Endothelial cell of umbilical vein (primary cell): Measurements from ENCODE around the gene TSG101. TPM values are rescaled to one million over a fixed set of nuclear protein-coding genes. Genes with fewer than 3 reads are reported as not detected.

Source experiments
- BruUV-seq: library from RNA; stranded (reverse); fragments of 400-500 nt; replicated peaks from 2 replicates; lab custom pipeline; 2021; lab: Mats Ljungman, UMichigan
- CTCF ChIA-PET: fragments of 300-600, 350-600 bp; sonication (Branson Sonifier 250); formaldehyde crosslinking; loops from one replicate; lab custom pipeline; 2021; ENCODE audit warnings: antibody characterized with exemption, inconsistent platforms; lab: Charles Lee
- POLR2A ChIA-PET: fragments of 300-600, 350-600 bp; sonication (Branson Sonifier 250); formaldehyde crosslinking; loops from one replicate; lab custom pipeline; 2021; ENCODE audit warnings: antibody characterized with exemption, inconsistent platforms; lab: Charles Lee
- DNase-seq: peaks from one replicate; pipeline ENCODE4 v3.0.0-alpha.2; 2011; ENCODE audit warnings: low read depth, low spot score
- FAIRE-seq: peaks from 2 replicates; lab custom pipeline; 2011; peaks lifted over from hg19 to GRCh38; lab: Jason Lieb, UNC
- H2AFZ ChIP-seq: 2 replicates; pipeline ENCODE4 v1.6.0; 2012; ENCODE audit warnings: low read depth, low read length, control low read depth, inconsistent platforms
- H3K27ac ChIP-seq: 2 replicates; pipeline ENCODE4 v1.5.1; 2011; ENCODE audit warnings: low read depth, mild to moderate bottlenecking, control low read depth, low read length, moderate library complexity; ENCODE audit not compliant: insufficient read depth
- H3K27me3 ChIP-seq, 2 experiments: 2 replicates each; pipeline versions ENCODE4 v1.6.0 to v1.6.1; 2011; ENCODE audit warnings: low read length in 2 of 2, mixed read lengths in 1 of 2; ENCODE audit not compliant: control insufficient read depth in 2 of 2, insufficient read depth in 2 of 2
- H3K36me3 ChIP-seq, 2 experiments: 2 replicates in 1 of 2; 3 replicates in 1 of 2; pipeline ENCODE4 v1.5.1; 2011; ENCODE audit warnings: low read length in 2 of 2, mild to moderate bottlenecking in 1 of 2, moderate library complexity in 1 of 2; ENCODE audit not compliant: control insufficient read depth in 2 of 2, insufficient read depth in 2 of 2; ENCODE audit errors: extremely low read depth in 1 of 2
- H3K4me1 ChIP-seq: 3 replicates; pipeline ENCODE4 v1.5.1; 2011; ENCODE audit warnings: mild to moderate bottlenecking, low read length; ENCODE audit not compliant: control insufficient read depth, insufficient read depth; ENCODE audit errors: extremely low read depth
- H3K4me2 ChIP-seq: 2 replicates; pipeline ENCODE4 v1.6.1; 2011; ENCODE audit warnings: low read length, control low read depth, mixed read lengths; ENCODE audit not compliant: insufficient read depth
- H3K4me3 ChIP-seq, 3 experiments: fragments of 200-600 bp in 1 of 3; sonication (generic), shearing (Covaris generic) in 1 of 3; replicated peaks in 1 of 3; 2 replicates each; pipeline ENCODE4 v1.5.1; 2011 to 2016; ENCODE audit warnings: control low read depth in 3 of 3, low read length in 3 of 3, mild to moderate bottlenecking in 2 of 3, inconsistent platforms in 1 of 3, low read depth in 1 of 3, moderate library complexity in 1 of 3; ENCODE audit not compliant: insufficient read depth in 1 of 3
- H3K79me2 ChIP-seq: 2 replicates; pipeline ENCODE4 v1.6.0; 2012; ENCODE audit warnings: low read length, inconsistent platforms; ENCODE audit not compliant: control insufficient read depth, insufficient read depth
- H3K9ac ChIP-seq: replicated peaks from 2 replicates; pipeline ENCODE3; 2011; ENCODE audit warnings: low read length, control low read depth; ENCODE audit not compliant: insufficient read depth; ENCODE audit errors: extremely low read depth
- H3K9me1 ChIP-seq: replicated peaks from 3 replicates; pipeline ENCODE4 v1.6.0; 2011; ENCODE audit warnings: mild to moderate bottlenecking, low read length; ENCODE audit not compliant: control insufficient read depth, insufficient read depth; ENCODE audit errors: extremely low read depth
- H3K9me3 ChIP-seq: replicated peaks from 2 replicates; pipeline ENCODE4 v1.5.1; 2012; ENCODE audit warnings: low read length, inconsistent platforms; ENCODE audit not compliant: control insufficient read depth, insufficient read depth
- H4K20me1 ChIP-seq: replicated peaks from 2 replicates; pipeline ENCODE3; 2011; ENCODE audit warnings: mild to moderate bottlenecking, low read length; ENCODE audit not compliant: control insufficient read depth, insufficient read depth; ENCODE audit errors: extremely low read depth
- CTCF ChIP-seq, 2 donors: IDR thresholded peaks; 1 replicate in 1 of 2; 2 replicates in 1 of 2; pipeline ENCODE4 v1.5.1; 2011; ENCODE audit warnings: low read length in 2 of 2, mild to moderate bottlenecking in 2 of 2, moderate library complexity in 2 of 2, control low read depth in 1 of 2, inconsistent platforms in 1 of 2, low read depth in 1 of 2; ENCODE audit not compliant: insufficient read depth in 1 of 2; ENCODE audit errors: extremely low read depth in 1 of 2
- EZH2 ChIP-seq: IDR thresholded peaks from 2 replicates; pipeline ENCODE4 v1.6.1; 2012; ENCODE audit warnings: borderline replicate concordance, low read depth, mild to moderate bottlenecking, moderate library complexity, low read length, inconsistent platforms; ENCODE audit not compliant: severe bottlenecking
- FOS ChIP-seq: IDR thresholded peaks from 2 replicates; pipeline ENCODE4 v1.6.1; 2011; ENCODE audit warnings: mild to moderate bottlenecking, low read length, moderate library complexity, borderline replicate concordance; ENCODE audit not compliant: insufficient read depth
- GATA2 ChIP-seq: IDR thresholded peaks from 2 replicates; pipeline ENCODE4 v1.7.0; 2011; ENCODE audit warnings: low read depth, mild to moderate bottlenecking, moderate library complexity, mixed read lengths, low read length; ENCODE audit not compliant: insufficient read length, insufficient read depth
- JUN ChIP-seq: IDR thresholded peaks from 2 replicates; pipeline ENCODE4 v1.6.1; 2011; ENCODE audit warnings: borderline replicate concordance, low read depth; ENCODE audit not compliant: insufficient read length, insufficient read depth
- MYC ChIP-seq: IDR thresholded peaks from one replicate; pipeline ENCODE4 v1.6.1; 2011; ENCODE audit warnings: mild to moderate bottlenecking, low read depth, low read length
- POLR2A ChIP-seq: IDR thresholded peaks from 2 replicates; pipeline ENCODE4 v1.6.1; 2012; ENCODE audit warnings: low read depth, mild to moderate bottlenecking, control low read depth, low read length
- POLR2AphosphoS5 ChIP-seq: IDR thresholded peaks from 2 replicates; pipeline ENCODE4 v1.6.1; 2012; ENCODE audit warnings: low read depth, mild to moderate bottlenecking, control low read depth, low read length, moderate library complexity; ENCODE audit not compliant: insufficient read depth
- dilution Hi-C: fragments of 300-500 bp; cut with MboI; formaldehyde crosslinking; loops from one replicate; pipeline ENCODE4 v1.15.0; 2019; ENCODE audit warnings: low sequenced_read_pairs; ENCODE audit not compliant: extremely low pct_ligation_motif_present
- intact Hi-C: fragments of 100-400 bp; cut with micrococcal nuclease; formaldehyde crosslinking; loops from one replicate; pipeline ENCODE4 v1.10.0; 2022
- polyA plus RNA-seq, 4 experiments: library from polyadenylated mRNA; depleted of rRNA in 3 of 4; stranded (reverse) in 3 of 4; unstranded in 1 of 4; fragments of >200 nt; gene quantifications; 2 replicates each; pipeline versions ENCODE4 v1.2.1 to v1.2.3, GENCODE V29; 2011 to 2012; ENCODE audit warnings: missing spikeins in 1 of 4
- total RNA-seq: library from RNA; stranded (reverse); gene quantifications from 2 replicates; pipeline ENCODE4 v1.2.3, GENCODE V29; 2021
- TF ChIP-seq, protein P1 (sequence below): IDR thresholded peaks from 2 replicates; pipeline ENCODE4 v1.6.1; 2011; ENCODE audit not compliant: insufficient read depth, insufficient read length

Gene TSG101
- total and polyA plus RNA-seq, 2 donors (not counting 3 experiments of a cell fraction or from before 2014, with no cell fraction given) = 41.3 to 163 TPM

GRCh38 chr11:18491924-18492323, 34.8 kb downstream of the TSG101 start:
- CTCF ChIA-PET = interaction anchor here (0.8 kb wide), 1 partner anchor 248 kb away, joined by 3 read pairs; no protein-coding TSS in a partner anchor
- POLR2A ChIA-PET = no interaction called here
- Histone ChIP-seq H3K9me3 (no peaks in the 10 kb centered on the region), H3K9me1 (no peaks in the 10 kb centered on the region), H3K27ac (no peak overlapping the region), H3K27me3 (no peaks in the 10 kb centered on the region), H2AFZ (no peak overlapping the region), H3K36me3 (peaks cover 2 to 13% of the 10 kb centered on the region in 2 experiments), H3K9ac (no peak overlapping the region), H3K4me2 (no peak overlapping the region), H3K4me1 (no peaks in the 10 kb centered on the region), H4K20me1 (no peaks in the 10 kb centered on the region), H3K4me3 (no peak overlapping the region), H3K79me2 (no peaks in the 10 kb centered on the region)
- no peak for FAIRE-seq
- no TSS peak for BruUV-seq
- TF ChIP-seq POLR2A (no peak), JUN (no peak), FOS (no peak), POLR2AphosphoS5 (no peak), GATA2 (no peak), CTCF (IDR thresholded peaks at IDR 0.05; ENCODE audit: extremely low read depth in 1 of 2, insufficient read depth in 1 of 2, low read depth in 1 of 2, low read length in 2 of 2) (no peak), MYC (no peak), EZH2 (no peak)
- TF ChIP-seq, protein P1, sequence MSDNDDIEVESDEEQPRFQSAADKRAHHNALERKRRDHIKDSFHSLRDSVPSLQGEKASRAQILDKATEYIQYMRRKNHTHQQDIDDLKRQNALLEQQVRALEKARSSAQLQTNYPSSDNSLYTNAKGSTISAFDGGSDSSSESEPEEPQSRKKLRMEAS = no peak
- intact Hi-C loops = no loop called here
- dilution Hi-C loops = no loop called here
- DNase-seq = no peak
